Skeletal muscle cell (primary cell): ENCODE results near the gene ADAM22.
A peak's percentile ranks its signal among the peaks of the same experiment; 100 is the strongest.
"Not testable (repeated sequence)": the region's sequence is repeated elsewhere in the genome, so short reads cannot be mapped to it uniquely, and the experiment has no call there.

Source experiments
- DNase-seq: peaks from one replicate; pipeline ENCODE4 v3.0.0-alpha.2; 2010; ENCODE audit warnings: low read depth
- H3K4me3 ChIP-seq: 2 replicates; pipeline ENCODE4 v1.5.1; 2011; ENCODE audit warnings: low read depth, mild to moderate bottlenecking, control low read depth, low read length, moderate library complexity

The ADAM22 gene, protein sequence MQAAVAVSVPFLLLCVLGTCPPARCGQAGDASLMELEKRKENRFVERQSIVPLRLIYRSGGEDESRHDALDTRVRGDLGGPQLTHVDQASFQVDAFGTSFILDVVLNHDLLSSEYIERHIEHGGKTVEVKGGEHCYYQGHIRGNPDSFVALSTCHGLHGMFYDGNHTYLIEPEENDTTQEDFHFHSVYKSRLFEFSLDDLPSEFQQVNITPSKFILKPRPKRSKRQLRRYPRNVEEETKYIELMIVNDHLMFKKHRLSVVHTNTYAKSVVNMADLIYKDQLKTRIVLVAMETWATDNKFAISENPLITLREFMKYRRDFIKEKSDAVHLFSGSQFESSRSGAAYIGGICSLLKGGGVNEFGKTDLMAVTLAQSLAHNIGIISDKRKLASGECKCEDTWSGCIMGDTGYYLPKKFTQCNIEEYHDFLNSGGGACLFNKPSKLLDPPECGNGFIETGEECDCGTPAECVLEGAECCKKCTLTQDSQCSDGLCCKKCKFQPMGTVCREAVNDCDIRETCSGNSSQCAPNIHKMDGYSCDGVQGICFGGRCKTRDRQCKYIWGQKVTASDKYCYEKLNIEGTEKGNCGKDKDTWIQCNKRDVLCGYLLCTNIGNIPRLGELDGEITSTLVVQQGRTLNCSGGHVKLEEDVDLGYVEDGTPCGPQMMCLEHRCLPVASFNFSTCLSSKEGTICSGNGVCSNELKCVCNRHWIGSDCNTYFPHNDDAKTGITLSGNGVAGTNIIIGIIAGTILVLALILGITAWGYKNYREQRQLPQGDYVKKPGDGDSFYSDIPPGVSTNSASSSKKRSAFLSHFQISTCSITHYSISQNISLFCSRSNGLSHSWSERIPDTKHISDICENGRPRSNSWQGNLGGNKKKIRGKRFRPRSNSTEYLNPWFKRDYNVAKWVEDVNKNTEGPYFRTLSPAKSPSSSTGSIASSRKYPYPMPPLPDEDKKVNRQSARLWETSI

DNA sequence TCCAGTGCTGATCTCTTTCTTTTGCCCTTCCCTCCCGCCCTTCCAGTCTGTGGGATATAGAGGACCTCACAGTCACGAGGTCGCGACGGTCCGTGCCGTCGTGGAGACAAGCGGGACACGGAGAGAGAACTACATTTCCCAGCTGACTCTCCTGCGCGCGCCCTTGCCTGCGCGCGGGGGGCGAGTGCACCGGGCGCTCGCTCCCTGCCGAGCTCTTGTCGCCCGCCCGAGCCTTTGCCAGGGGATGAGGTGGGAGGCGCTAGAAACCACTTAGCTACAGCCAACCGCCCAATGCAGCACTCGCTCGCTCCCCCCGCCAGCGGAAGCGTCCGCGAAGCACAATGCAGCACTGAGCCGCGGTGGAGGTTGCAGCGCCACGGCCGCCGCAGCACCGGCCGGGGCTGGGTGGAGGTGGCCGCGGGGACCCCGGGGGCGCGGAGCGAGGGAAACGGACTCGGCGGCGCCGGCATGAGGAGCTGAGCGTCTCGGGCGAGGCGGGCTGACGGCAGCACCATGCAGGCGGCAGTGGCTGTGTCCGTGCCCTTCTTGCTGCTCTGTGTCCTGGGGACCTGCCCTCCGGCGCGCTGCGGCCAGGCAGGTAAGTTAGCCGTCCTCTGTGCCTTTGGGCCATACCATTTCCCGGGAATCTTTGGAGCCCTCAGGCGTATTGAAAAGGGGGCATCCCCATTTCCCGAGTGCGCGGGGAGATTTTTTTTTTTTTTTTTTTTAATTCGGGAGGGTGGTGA lies at the start of gene ADAM22:
Gene ADAM22, plus strand, starts transcription at position 299 of the 746 bp plus-strand sequence. Its CDS starts 215 bp downstream, at position 514.
- peak; percentile 48 for DNase-seq
- H3K4me3 ChIP-seq = peak within 1 kb of the TSS; percentile 68

DNA sequence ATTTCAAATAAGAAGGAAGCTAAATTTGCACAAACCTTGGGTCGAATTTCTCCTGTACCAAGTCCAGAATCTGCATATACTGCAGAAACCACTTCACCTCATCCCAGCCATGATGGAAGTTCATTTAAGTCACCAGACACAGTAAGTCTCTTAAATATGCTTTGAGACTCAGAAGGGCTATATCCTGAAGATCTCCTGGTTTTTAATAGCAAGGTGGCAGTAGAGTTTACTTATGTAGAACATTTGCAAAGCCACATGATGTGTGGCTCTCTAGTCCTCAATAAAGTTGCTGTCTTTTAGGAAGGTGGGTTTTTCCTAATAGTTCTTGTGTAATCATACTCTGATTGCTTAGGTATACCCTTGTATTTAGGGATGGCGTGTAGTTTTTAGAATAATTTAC lies 49.0 kb upstream of the ADAM22 start:
- H3K4me3 ChIP-seq = no peak overlapping the region
- no peak for DNase-seq

DNA sequence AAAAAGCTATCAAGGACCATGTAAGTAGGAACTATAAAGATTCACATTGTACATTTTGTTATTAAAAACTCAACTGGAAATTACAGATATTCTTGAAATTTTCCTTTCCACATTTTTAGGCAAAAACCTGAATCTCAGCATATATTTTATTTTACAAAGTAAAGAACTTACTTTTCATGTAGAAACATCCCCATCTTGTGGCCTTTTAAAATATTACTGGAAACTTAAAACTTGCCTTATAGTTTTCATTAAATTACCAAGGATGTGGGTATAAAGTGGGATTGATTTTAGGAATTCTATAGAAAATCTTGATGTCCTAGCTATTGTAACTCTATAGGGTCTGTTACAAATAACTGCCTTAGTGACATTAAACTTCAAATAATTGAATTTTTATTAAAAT lies 47.2 kb upstream of the ADAM22 start:
- DNase-seq = no peak

DNA sequence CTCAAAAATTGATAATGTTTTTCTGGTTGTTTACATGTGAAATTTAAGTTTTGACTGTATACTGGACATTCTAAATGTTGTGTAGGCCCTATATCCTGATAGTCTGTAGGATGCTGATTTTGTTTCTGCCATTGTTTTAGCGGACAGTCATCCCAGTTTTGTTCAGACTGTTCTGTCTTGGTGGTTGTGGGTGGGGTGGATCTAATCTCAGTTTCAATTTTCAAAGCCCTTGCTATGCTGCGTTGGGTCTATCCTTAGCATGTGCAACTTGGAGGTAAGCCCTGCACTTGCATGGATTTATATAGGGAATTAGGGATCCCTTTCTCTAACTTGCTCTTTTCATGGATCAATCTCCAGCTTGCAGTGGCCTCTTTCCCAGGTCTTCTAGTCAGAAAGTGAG lies 38.7 kb upstream of the ADAM22 start:
- H3K4me3 ChIP-seq = no peak overlapping the region
- DNase-seq = no peak

More for the DNA sequence above, 47.2 kb upstream of the ADAM22 start:
- H3K4me3 ChIP-seq = no peak overlapping the region

DNA sequence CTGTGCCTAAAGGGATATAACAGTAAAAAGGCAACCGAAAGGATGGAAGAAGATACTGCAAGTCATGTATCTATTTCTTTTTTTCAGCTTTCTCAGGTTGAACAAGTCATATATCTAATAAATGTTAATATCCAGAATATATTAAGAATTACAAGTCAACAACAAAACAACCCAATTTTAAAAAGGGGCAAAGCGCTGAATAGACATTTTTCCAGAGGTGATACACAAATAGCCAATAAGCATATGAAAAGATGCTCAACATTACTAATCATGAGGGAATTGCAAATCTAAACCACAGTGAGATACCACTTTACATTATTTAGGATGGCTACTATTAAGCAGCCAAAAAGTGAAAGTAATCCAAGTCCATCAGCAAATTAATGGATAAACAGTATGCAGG lies 34.8 kb upstream of the ADAM22 start:
- H3K4me3 ChIP-seq = no peak overlapping the region
- no peak for DNase-seq

DNA sequence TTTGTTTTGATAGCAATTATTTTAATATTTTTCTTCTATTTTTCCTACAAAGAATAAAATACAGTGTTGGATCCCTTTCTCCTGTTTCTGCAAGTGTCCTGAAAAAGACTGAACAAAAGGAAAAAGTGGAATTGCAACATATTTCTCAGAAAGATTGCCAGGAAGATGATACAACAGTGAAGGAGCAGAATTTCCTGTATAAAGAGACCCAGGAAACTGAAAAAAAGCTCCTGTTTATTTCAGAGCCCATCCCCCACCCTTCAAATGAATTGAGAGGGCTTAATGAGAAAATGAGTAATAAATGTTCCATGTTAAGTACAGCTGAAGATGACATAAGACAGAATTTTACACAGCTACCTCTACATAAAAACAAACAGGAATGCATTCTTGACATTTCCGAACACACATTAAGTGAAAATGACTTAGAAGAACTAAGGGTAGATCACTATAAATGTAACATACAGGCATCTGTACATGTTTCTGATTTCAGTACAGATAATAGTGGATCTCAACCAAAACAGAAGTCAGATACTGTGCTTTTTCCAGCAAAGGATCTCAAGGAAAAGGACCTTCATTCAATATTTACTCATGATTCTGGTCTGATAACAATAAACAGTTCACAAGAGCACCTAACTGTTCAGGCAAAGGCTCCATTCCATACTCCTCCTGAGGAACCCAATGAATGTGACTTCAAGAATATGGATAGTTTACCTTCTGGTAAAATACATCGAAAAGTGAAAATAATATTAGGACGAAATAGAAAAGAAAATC lies 26.7 kb upstream of the ADAM22 start:
- DNase-seq = not testable (repeated sequence)

DNA sequence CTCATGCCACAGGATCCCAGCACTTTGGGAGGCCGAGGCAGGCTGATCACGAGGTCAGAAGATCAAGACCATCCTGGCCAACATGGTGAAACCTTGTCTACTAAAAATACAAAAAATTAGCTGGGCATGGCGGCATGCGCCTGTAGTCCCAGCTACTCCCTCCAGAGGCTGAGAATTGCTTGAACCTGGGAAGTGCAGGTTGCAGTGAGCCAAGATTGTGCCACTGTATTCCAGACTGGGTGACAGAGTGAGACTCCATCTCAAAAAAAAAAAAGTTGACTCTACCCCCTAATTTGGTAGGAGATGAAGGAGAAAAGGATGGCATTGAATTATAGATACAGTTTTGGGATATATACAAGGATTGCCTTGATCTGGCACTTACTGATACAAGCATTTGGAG lies 25.2 kb upstream of the ADAM22 start:
- DNase-seq, H3K4me3 ChIP-seq: not testable (repeated sequence)

More for the DNA sequence above, 26.7 kb upstream of the ADAM22 start:
- H3K4me3 ChIP-seq = not testable (repeated sequence)

DNA sequence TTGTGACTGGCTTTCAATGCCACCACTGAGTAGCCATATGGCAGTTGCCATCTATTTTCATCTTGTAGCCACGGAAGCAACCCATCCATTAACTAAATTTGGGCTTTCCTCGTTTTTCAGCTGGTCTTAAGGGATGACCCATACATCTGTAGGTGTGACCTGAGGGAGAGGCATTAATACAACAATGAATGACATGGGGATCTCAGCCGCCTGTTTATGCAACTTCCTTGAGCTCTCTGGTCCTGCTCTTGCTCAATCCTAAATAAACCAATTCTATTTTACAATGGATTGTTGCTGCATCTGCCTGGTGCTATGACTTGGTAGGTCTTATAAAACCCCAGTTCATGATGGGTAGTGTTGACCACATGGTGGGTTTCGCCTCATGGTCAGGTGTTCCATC lies 21.9 kb upstream of the ADAM22 start:
- H3K4me3 ChIP-seq = no peak overlapping the region
- no peak for DNase-seq

DNA sequence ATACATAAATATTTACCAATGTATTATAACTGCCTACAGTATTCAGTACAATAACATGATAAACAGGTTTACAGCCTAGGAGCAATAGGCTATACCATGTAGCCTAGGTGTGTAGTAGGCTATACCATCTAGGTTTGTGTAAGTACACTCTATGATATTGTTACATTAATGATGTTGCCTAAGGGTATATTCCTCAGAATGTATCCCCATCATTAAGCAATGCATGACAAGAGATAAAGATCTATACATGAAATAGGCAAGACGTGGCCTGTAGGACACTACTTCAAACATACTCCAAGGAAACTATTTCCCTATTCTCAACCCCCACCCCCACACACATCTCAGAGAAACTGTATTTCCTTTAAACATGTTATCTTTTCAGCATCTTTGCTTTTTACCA lies 15.3 kb upstream of the ADAM22 start:
- no peak overlapping the region for H3K4me3 ChIP-seq
- no peak for DNase-seq

DNA sequence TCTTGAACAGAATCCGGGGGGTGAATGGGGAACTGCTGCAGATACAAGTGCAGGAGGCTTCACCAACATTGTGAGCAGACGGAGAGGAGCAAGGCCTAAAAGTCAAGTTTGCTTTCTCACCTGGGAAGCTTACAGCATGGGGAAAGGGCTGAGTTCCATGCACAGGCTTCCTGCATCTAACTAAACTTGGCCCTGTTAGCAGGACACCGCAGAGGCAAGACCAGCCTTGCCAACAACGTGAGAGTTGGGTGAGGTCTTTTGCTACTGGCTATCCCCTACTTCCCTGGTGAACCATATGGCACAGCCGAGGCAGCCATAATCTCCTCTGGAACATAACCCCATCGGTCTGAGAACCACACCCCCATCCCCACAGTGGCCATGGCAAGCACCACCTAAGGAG lies 14.2 kb upstream of the ADAM22 start:
- H3K4me3 ChIP-seq = no peak overlapping the region
- no peak for DNase-seq

DNA sequence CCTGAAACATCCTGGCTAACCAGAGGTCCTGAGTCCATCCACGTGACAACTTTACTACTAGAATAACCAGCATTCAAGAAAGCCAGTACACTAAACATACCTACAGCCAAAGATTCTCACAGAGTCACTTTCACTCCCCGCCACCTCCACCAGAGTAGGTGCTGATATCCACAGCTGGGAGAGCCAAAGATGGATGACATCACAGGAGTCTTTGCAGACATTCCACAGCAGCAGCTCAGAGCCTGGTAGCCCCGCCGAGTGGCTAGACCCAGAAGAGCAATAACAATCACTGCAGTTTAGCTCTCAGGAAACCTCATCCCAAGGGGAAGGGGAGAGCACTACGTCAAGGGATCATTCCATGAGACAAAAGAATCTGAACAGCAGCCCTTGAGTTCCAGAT lies 13.5 kb upstream of the ADAM22 start:
- DNase-seq = no peak
- no peak overlapping the region for H3K4me3 ChIP-seq

DNA sequence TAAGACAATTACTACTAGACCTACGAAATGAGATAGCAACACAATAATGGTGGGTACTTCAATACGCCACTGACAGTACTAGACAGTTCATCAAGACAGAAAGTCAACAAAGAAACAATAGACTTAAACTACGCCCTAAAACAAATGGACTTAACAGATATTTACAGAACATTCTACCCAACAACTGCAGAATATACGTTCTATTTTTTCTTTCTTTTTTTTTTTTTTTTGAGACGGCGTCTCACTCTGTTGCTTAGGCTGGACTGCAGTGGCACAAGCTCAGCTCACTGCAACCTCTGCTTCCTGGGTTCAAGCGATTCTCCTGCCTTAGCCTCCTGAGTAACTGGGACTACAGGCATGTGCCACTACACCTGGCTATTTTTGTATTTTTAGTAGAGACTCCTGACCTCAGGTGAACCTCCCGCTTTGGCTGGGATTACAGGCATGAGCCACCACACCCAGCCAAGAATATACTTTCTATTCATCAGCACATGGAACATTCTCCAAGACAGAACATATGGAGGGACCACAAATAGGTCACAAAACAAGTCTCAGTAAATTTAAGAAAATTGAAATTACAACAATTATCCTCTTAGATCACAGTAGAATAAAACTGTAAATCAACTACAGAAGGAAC lies 11.2 kb upstream of the ADAM22 start:
- not testable (repeated sequence) for H3K4me3 ChIP-seq, DNase-seq

DNA sequence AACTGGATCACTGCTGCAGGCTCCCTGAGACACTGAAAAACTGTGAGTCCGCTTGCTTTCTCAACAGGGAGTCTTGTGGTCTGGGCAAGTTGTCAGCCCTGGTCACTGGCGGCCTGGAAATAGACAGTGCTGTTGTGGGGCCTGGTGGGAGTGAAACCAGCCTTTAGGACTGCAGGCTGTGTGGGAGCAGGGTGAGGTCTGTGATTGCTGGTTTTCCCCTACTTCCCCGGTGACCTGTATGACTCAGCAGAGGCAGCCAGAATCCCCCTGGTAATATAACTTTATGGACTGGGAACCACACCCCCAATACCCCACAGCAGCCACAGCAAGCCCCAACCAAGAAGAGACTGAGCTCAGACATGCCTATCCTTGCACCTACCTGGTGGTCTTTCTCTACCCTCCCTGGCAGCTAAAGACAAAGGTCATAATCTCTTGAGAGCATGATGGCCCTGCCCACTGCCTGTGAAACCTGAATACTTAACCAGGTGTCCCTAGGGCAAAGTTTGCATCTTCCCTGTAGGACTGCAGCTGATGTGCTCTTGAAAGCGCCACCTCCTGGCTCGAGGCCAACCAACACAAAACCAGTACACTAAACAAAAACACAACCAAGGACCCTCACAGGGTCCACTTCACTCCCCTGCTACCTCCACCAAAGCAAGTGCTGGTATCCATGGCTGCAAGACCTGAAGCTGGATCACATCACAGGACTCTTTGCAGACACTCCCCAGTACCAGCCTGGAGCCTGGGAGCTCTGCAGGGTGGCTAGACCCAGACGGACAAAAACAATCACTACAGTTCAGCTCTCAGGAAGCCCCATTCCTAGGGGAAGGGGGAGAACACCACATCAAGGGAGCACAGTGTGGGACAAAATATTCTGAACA lies 7.2 kb upstream of the ADAM22 start:
- DNase-seq = peak; percentile 23

DNA sequence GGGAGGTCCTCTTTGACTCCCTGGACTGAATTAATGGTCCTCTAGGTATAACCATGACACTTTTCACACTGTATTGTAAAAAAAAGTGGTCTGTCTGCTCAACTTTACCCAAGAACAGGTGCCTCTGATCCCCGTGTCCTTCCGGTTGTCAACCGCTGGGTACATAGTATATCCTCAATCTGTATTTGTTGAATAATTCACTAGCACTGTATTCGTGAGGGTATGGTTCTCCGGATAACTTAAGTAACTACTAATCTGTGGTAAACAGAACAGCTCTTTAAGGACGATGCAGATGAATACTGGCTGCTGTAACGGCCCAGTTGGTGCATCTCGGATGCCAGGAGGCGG lies 472 bp upstream of the ADAM22 start:
- H3K4me3 ChIP-seq = peak overlapping the region; percentile 68
- no peak for DNase-seq

More for the DNA sequence above, 7.2 kb upstream of the ADAM22 start:
- H3K4me3 ChIP-seq = no peak overlapping the region

DNA sequence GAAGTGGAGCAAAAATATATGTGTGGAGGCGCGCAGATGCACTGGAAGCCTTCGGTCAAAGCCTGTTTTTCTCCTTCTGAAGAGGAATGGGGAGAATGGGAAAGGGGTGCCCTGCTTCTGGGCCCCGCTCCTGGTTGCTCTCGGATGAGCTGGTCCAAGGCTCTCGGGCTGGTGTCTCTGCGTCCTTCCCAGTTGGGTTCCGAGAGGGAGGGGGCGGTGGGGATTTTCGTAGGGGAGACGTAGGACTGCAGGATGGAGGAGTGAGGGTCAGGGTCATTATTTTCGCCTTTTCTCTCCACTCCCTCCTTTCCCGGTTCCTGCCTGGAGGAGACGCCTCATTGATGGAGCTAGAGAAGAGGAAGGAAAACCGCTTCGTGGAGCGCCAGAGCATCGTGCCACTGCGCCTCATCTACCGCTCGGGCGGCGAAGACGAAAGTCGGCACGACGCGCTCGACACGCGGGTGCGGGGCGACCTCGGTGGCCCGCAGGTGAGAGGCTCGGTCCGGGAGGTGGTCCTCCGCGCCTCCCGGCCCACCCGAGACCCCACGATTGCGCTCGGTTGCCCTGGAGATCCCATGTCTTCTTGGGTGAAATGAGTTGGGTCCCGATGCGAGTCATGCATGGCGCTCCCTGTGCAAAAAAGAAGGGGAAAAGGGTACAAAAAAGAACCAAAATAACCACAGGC lies 790 bp downstream of the ADAM22 start:
- peak overlapping the region; percentile 68 for H3K4me3 ChIP-seq
- no peak for DNase-seq

DNA sequence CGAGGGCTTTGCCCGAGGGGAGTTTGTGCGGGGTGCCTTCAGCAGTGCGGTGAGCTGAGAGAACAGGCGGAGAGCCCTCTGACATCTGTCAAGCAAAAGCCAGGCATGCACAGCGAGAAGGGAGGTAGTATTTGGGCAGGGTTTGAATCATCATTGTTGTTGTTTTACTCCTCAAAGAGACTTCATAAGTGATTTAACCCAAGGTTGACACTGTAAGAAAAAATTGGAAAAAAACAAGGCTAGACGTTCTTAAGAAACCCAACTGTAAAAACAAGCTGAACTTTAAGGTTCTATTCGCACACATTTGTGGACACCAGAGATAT lies 1.3 kb downstream of the ADAM22 start:
- no peak for DNase-seq
- H3K4me3 ChIP-seq = peak overlapping the region; percentile 68

DNA sequence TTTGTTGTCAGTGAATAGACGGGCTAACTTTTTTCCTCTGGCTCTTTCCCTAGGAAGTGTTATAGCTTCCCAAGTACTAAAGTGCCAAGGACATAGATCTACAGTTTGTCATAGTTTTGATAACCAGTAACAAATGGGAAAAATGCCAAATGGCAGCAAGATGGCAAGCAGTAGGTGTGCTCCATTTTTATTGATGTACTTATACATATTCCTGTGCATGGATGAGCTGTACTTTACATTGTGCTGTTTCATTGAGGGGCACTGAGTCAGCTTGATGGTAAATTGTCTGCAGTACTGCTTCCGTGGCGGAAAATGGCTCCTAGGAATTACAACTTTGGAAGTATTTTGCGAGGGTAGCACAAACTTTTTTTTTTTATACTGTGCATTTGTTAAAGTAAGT lies 7.1 kb downstream of the ADAM22 start:
- no peak for DNase-seq
- no peak overlapping the region for H3K4me3 ChIP-seq
